Activated CD8-positive, alpha-beta memory T cell treated with anti-CD3 and anti-CD28 coated beads, Interleukin-2, amount 10 ng/mL, durations not matched to agents 7 days and 5 days (primary cell): ENCODE data around the gene SLC36A2. TPM values are rescaled to one million over a fixed set of nuclear protein-coding genes. Genes with fewer than 3 reads are reported as not detected.
"Not testable (repeated sequence)": the region's sequence is repeated elsewhere in the genome, so short reads cannot be mapped to it uniquely, and the experiment has no call there.

Experiments used
- ATAC-seq: fragments of 150-1000 bp; cut with Tn5 transposase; one replicate; pipeline ENCODE4 v1.10.0; 2021; ENCODE audit warnings: moderate library complexity
- CTCF ChIA-PET: fragments of 350-600 bp; sonication (Branson Sonifier 250); formaldehyde crosslinking; loops from one replicate; lab custom pipeline; 2021; ENCODE audit warnings: antibody characterized with exemption; lab: Charles Lee
- DNase-seq: peaks from one replicate; pipeline ENCODE4 v3.0.0-alpha.2; 2020
- H3K27ac Mint-ChIP-seq: one replicate; pipeline ENCODE4 v1.8.0; 2021; ENCODE audit warnings: mild to moderate bottlenecking, mixed read lengths
- H3K27me3 Mint-ChIP-seq: one replicate; pipeline ENCODE4 v1.8.0; 2021; ENCODE audit warnings: mixed read lengths
- H3K36me3 Mint-ChIP-seq: one replicate; pipeline ENCODE4 v1.8.0; 2021; ENCODE audit warnings: mild to moderate bottlenecking, mixed read lengths
- H3K4me1 Mint-ChIP-seq: one replicate; pipeline ENCODE4 v1.8.0; 2021; ENCODE audit warnings: mixed read lengths
- H3K4me3 Mint-ChIP-seq: one replicate; pipeline ENCODE4 v1.8.0; 2021; ENCODE audit warnings: mild to moderate bottlenecking, moderate library complexity, mixed read lengths
- H3K9me3 Mint-ChIP-seq: one replicate; pipeline ENCODE4 v1.8.0; 2022; ENCODE audit warnings: low read depth, mixed read lengths
- total RNA-seq, 2 experiments: library from RNA; stranded (reverse); gene quantifications; one replicate each; pipeline ENCODE4 v1.2.3, GENCODE V29; 2021

The SLC36A2 gene
- total RNA-seq, 2 experiments from 2014 or later: not detected

- Mint-ChIP-seq H3K4me3 (no peak overlapping the region), H3K36me3 (no peaks in the 10 kb centered on the region), H3K27ac (no peak overlapping the region), H3K4me1 (no peaks in the 10 kb centered on the region), H3K27me3 (peaks cover 27% of the 10 kb centered on the region), H3K9me3 (no peaks in the 10 kb centered on the region)
- ATAC-seq (peak; percentile 83), DNase-seq (peak; percentile 68)
- CTCF ChIA-PET: interaction anchor here (0.8 to 2.6 kb wide), 14 partner anchors 9 to 527 kb away, joined by 3 to 7 read pairs (median 3); partner anchors contain the start of gene GM2A
These were observed 31.3 kb downstream of the SLC36A2 start for GRCh38 chr5:151315998-151316597.

GRCh38 chr5:151313357-151313756 is 34.0 kb downstream of the SLC36A2 start:
- CTCF ChIA-PET: no interaction called here
- H3K4me1 Mint-ChIP-seq: no peaks in the 10 kb centered on the region
- no peak overlapping the region for H3K4me3 Mint-ChIP-seq
- ATAC-seq (no peak), DNase-seq (no peak)
- peaks cover 25% of the 10 kb centered on the region for H3K27me3 Mint-ChIP-seq
- H3K9me3 Mint-ChIP-seq: peaks cover 2% of the 10 kb centered on the region
- no peak overlapping the region for H3K27ac Mint-ChIP-seq
- peaks cover 1% of the 10 kb centered on the region for H3K36me3 Mint-ChIP-seq

- ATAC-seq (no peak), DNase-seq (no peak)
- peaks cover 28% of the 10 kb centered on the region for H3K27me3 Mint-ChIP-seq
- CTCF ChIA-PET: no interaction called here
- H3K9me3 Mint-ChIP-seq: peaks cover 2% of the 10 kb centered on the region
- no peaks in the 10 kb centered on the region for H3K4me1 Mint-ChIP-seq
- H3K4me3 Mint-ChIP-seq: no peak overlapping the region
- no peak overlapping the region for H3K27ac Mint-ChIP-seq
- peaks cover 1% of the 10 kb centered on the region for H3K36me3 Mint-ChIP-seq
These were observed 34.5 kb downstream of the SLC36A2 start for GRCh38 chr5:151312756-151313324.

GRCh38 chr5:151310932-151311331 is 36.4 kb downstream of the SLC36A2 start:
- Mint-ChIP-seq H3K27ac (no peak overlapping the region), H3K4me1 (no peaks in the 10 kb centered on the region), H3K9me3 (peaks cover 2% of the 10 kb centered on the region), H3K4me3 (no peak overlapping the region), H3K27me3 (peaks cover 39% of the 10 kb centered on the region), H3K36me3 (peaks cover 1% of the 10 kb centered on the region)
- ATAC-seq: no peak
- no peak for DNase-seq
- CTCF ChIA-PET: no interaction called here

GRCh38 chr5:151309821-151310220 is 37.5 kb downstream of the SLC36A2 start:
- H3K4me3 Mint-ChIP-seq, H3K4me1 Mint-ChIP-seq, H3K27ac Mint-ChIP-seq, CTCF ChIA-PET, ATAC-seq, H3K36me3 Mint-ChIP-seq, H3K9me3 Mint-ChIP-seq, DNase-seq: not testable (repeated sequence)
- H3K27me3 Mint-ChIP-seq: peaks cover 44% of the 10 kb centered on the region

GRCh38 chr5:151309266-151309665 is 38.1 kb downstream of the SLC36A2 start:
- DNase-seq, H3K36me3 Mint-ChIP-seq, H3K4me3 Mint-ChIP-seq, H3K27ac Mint-ChIP-seq, CTCF ChIA-PET, H3K9me3 Mint-ChIP-seq, ATAC-seq, H3K4me1 Mint-ChIP-seq: not testable (repeated sequence)
- H3K27me3 Mint-ChIP-seq: peaks cover 44% of the 10 kb centered on the region

- Mint-ChIP-seq H3K27ac (no peak within 1 kb of the TSS), H3K9me3 (no peaks in the 10 kb centered on the region), H3K4me3 (no peak within 1 kb of the TSS), H3K27me3 (peaks cover 54% of the 10 kb centered on the region), H3K36me3 (no peaks in the 10 kb centered on the region), H3K4me1 (no peaks in the 10 kb centered on the region)
- no peak for DNase-seq
- no peak for ATAC-seq
- CTCF ChIA-PET: no interaction called here
These were observed 43.7 kb downstream of the SLC36A2 start, which contains the start of gene SLC36A3 for GRCh38 chr5:151303666-151304065. SLC36A3 (minus strand) TSS chr5:151303766; CDS start chr5:151303354, 412 bp downstream.

- Mint-ChIP-seq H3K4me1 (peaks cover 6% of the 10 kb centered on the region), H3K27me3 (peaks cover 25% of the 10 kb centered on the region), H3K4me3 (no peak overlapping the region), H3K27ac (no peak overlapping the region), H3K36me3 (no peaks in the 10 kb centered on the region), H3K9me3 (no peaks in the 10 kb centered on the region)
- DNase-seq: peak; percentile 53
- CTCF ChIA-PET: interaction anchor here (0.6 to 1.1 kb wide), 6 partner anchors 10 to 247 kb away, joined by 3 to 4 read pairs (median 4); no protein-coding TSS in a partner anchor
- peak; percentile 76 for ATAC-seq
These were observed 49.1 kb downstream of the SLC36A2 start for GRCh38 chr5:151298063-151298855.

GRCh38 chr5:151296974-151297373 is 50.4 kb downstream of the SLC36A2 start:
- Mint-ChIP-seq H3K4me3 (no peak overlapping the region), H3K27ac (no peak overlapping the region)

GRCh38 chr5:151296478-151296830 is 50.9 kb downstream of the SLC36A2 start:
- H3K36me3 Mint-ChIP-seq: no peaks in the 10 kb centered on the region
- H3K4me3 Mint-ChIP-seq: no peak overlapping the region
- H3K9me3 Mint-ChIP-seq: no peaks in the 10 kb centered on the region
- CTCF ChIA-PET: interaction anchor here (1.2 kb wide), 1 partner anchor 22 kb away, joined by 3 read pairs; no protein-coding TSS in a partner anchor
- H3K4me1 Mint-ChIP-seq: peaks cover 6% of the 10 kb centered on the region
- ATAC-seq (no peak), DNase-seq (no peak)
- peaks cover 18% of the 10 kb centered on the region for H3K27me3 Mint-ChIP-seq
- no peak overlapping the region for H3K27ac Mint-ChIP-seq

More at GRCh38 chr5:151296974-151297373, 50.4 kb downstream of the SLC36A2 start:
- Mint-ChIP-seq H3K36me3 (no peaks in the 10 kb centered on the region), H3K27me3 (peaks cover 22% of the 10 kb centered on the region), H3K4me1 (peaks cover 6% of the 10 kb centered on the region), H3K9me3 (no peaks in the 10 kb centered on the region)
- ATAC-seq: no peak
- CTCF ChIA-PET: interaction anchor here (0.8 to 1.2 kb wide), 2 partner anchors 22 to 132 kb away, joined by 3 to 4 read pairs; no protein-coding TSS in a partner anchor
- no peak for DNase-seq

- no peaks in the 10 kb centered on the region for H3K36me3 Mint-ChIP-seq
- H3K9me3 Mint-ChIP-seq: no peaks in the 10 kb centered on the region
- H3K27ac Mint-ChIP-seq: no peak overlapping the region
- no peak for DNase-seq
- no peak for ATAC-seq
- peaks cover 6% of the 10 kb centered on the region for H3K4me1 Mint-ChIP-seq
- no peak overlapping the region for H3K4me3 Mint-ChIP-seq
- CTCF ChIA-PET: interaction anchor here (1.2 kb wide), 1 partner anchor 21 kb away, joined by 3 read pairs; no protein-coding TSS in a partner anchor
- H3K27me3 Mint-ChIP-seq: peaks cover 13% of the 10 kb centered on the region
These were observed 51.4 kb downstream of the SLC36A2 start for GRCh38 chr5:151295791-151296477.

- Mint-ChIP-seq H3K4me3 (no peak overlapping the region), H3K9me3 (no peaks in the 10 kb centered on the region), H3K36me3 (no peaks in the 10 kb centered on the region), H3K4me1 (peaks cover 6% of the 10 kb centered on the region), H3K27me3 (peaks cover 7% of the 10 kb centered on the region), H3K27ac (no peak overlapping the region)
- CTCF ChIA-PET: no interaction called here
- ATAC-seq: no peak
- no peak for DNase-seq
These were observed 52.2 kb downstream of the SLC36A2 start for GRCh38 chr5:151295138-151295537.

- CTCF ChIA-PET: no interaction called here
These were observed 53.7 kb downstream of the SLC36A2 start for GRCh38 chr5:151293624-151294023.

More at GRCh38 chr5:151293624-151294023, 53.7 kb downstream of the SLC36A2 start:
- Mint-ChIP-seq H3K4me1 (peaks cover 6% of the 10 kb centered on the region), H3K4me3 (no peak overlapping the region), H3K27me3 (peaks cover 7% of the 10 kb centered on the region), H3K36me3 (no peaks in the 10 kb centered on the region), H3K27ac (no peak overlapping the region), H3K9me3 (no peaks in the 10 kb centered on the region)
- no peak for ATAC-seq
- DNase-seq: no peak
